Medulla oblongata (tissue), 1 donor: ENCODE measurements around the gene CCDC171.

Source experiments
- DNase-seq: peaks from one replicate; pipeline ENCODE4 v3.0.0-alpha.2; 2015; ENCODE audit errors: extremely low spot score

The CCDC171 gene

DNA sequence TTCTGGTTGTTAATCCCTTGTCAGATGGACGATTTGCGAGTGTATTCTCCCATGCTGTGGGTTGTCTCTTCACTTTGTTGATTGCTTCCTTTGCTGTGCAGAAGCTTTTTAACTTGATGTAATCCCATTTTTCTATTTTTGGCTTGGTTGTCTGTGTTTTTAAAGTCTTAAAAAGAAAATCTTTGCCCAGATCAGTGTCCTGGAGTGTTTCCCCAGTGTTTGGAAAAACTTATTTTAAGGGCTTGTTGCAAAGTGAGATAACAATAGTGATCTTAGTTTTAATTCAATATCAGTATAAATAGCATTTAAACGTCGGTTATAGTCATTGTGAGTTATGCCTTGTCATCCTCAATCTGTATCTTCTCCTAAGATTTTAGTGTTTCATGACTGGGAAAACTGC lies 329.5 kb downstream of the CCDC171 start:
- DNase-seq, result no peak

DNA sequence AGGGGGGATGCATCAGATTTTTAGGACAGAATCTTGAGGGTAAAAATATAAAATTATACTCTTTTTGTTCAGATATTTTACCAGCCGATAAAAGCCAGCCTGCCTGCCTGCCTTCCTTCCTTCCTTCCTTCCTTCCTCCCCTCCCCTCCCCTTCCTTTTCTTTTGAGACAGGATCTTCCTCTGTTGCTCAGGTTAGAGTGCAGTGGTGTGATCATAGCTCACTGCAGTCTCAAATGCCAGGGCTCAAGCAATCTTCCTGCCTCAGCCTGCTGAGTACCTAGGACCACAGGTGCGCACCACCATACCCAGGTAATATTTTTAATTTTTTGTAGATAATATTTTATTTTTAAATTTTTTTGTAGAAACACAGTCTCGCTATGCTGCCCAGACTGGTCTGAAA lies 330.0 kb downstream of the CCDC171 start:
- no peak for DNase-seq

DNA sequence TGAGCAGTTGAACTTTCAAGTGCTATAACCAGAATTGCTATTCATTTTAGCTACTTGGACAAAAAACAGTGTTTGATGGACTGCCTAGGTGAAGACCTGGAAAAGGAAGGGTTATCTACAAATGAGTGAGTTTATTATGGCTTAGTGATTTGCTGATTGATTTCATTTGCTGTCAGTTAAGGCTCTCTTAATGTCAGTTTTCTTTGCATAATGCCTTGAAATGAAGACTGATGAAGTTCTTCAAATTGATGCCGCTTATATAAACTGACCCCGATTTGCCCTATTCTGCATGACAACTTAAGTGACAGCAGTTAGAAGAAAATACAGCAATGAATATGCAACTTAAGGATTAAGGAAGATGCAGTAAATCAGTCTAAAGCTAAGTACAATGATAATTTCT lies 332.6 kb downstream of the CCDC171 start:
- no peak for DNase-seq

DNA sequence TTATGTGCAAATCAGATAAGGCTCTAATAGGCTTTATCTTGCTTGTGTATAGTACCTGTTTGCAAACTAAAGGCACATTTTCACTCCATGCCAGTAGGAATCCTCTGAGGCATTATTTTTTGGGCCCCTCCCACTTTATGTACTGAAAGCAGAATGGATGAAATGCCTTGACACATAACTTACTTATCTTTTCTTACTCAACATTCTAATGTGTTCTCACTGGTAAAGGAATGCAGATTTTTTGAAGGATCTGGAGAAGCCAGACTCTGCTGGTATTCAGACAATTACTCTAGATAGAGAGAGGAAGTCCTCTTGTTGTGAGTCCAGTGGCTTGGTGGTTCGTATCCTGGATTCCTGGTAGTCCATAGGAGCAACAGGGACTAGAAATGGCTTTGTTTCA lies 336.7 kb downstream of the CCDC171 start:
- DNase-seq, result no peak

DNA sequence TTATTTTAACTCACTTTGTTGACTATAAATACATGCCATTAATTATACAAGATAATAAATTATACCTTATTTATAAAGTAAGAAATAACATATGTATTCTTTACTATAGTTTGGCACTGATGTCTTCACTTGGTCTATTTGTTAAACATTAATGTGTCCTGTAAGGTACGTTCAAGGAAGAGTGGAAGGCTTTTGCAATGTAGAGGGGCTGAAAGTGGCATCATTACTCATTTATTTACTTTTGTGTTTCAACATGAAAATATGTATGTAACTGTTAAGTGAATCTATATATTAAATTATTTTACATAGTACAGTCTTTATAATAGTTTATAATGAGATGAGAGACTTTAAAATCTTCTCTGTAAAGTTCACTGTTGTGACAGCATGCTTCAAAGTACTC lies 348.7 kb downstream of the CCDC171 start:
- DNase-seq, result no peak

DNA sequence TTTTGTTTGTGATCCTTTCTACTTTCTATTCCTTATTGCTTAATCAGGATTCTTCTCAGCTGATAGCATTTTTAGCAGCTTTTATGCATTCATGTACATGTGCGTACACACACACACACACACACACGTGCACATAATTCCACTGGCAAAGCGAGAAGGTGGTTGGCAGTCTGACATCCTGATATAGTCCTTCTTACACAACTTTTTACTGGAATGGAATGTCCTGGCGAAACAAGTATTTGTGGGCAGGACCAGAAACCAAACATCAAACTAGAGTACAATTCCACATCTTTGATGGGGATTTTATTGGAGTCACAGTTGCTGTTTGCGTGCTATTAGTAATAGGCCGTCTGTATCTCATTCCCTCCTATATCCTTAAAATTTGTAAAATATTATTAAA lies 356.5 kb downstream of the CCDC171 start:
- no peak for DNase-seq

DNA sequence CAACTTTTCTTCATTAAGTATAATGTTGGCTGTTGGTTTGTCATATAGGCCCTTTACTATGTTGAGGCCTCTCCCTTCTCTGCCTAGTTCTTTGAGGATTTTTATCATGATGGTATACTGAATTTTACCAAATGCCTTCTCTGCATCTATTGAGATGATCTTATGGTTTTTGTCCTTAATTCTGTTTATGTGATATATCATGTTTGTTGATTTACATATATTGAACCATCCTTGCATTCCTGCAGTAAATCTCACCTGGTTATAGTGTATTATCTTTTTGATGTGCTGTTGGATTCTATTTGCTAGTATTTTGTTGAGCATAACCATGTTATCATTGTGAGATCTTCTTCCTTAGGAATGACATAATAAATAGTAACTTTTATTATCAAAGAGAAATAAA lies 362.9 kb downstream of the CCDC171 start:
- DNase-seq, result no peak

DNA sequence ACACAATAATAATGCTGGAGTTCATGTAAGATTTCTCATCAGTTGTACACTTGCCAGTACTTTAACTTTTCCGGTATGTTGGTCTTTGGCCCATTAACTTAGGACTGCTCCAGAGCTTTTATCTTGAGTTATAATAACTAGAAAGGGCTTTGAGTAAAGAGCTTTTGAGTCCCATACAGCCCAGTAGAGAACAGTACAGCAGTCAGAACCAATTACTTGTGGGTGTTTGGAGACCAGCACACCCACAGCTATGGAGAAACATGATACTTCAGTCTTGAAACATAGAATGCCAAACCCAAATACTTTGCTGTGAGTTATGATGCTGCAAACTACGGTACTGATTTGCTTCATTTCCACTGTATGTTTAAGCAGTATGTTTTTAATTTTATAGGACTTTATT lies 374.3 kb downstream of the CCDC171 start:
- DNase-seq, result no peak

DNA sequence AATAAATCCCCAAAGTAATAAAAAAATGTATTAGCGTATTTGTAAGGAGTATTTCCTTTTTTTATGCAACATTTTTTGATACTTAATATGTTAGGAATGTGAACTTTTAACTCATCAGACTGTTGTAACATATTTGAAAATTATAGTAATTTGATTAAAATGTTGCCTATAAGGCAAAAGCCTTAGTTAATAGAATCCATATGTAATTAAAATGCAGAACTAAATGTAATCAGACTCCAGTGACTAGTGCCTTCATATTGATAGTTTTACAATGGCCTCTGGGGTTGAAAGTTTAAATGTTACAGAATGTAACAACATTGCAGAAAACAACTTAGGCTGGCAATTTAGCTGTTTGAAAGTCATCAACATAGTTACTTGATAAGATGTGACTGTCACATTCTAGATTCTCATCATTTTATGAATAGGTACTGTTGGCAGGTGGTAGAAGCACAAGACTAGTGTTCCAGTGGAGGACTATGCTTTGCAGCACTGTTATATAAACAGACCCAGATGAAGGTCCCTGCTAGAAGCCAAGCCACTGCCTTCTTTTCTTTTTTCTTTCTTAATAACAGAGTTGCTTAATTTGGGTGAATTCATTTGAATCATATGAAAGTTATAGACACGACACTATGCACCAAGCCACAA lies 382.9 kb downstream of the CCDC171 start:
- no peak for DNase-seq

DNA sequence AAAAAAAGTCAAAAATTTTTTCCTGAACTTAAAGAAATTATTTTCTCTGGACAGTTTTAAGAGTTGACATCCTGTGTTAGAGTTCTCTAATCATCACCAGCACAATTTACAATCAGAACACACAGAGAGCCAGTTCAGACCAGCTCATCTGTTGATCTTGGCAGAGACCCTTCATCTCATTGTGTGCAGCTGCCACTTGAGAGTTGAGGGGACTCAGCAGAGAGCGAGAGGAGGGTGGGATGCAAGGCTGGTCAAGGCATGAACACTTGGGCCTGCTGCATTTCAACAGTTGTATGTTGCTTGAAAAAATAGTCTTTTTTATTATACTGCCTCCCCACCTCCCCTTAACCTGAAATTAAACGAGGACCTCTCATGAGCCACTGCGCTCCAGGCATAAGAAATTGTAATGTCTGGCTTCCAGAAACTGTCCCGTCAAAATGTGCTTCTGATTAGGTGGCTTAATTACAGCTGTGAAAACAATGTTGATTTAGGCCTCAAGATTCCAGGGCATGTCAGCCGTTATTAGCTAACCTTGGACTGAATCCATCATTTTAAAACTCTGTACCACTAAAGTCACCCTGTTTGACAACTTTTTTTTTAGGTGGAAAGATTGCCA lies 383.6 kb downstream of the CCDC171 start:
- peak; percentile 6 for DNase-seq

DNA sequence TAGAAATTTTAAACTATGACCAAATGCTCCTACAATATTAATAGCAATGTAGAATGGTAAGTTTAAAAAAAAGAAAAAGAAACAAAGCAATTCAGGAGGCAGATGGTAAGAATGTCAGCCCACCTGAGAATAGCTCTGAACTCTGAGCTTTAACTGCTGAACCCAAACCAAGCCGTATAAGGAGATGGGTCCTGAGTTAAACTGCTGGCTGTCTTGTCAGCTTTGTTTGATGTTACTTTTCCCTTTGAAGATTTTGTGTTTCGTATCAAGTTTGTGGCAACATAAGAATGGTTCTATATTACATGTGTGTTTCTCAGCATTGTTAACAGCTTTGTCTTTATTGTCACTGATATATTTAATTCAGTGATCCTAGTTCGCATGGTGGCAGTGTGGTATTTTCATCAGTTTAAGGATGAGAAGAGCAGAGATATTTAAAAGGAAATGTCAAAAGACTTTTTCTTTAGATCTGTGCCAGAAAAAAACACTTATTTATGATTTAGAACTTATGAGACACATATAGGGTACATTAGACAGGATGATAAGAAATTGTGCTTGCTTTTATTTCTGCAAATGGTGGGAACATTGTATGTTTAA lies 390.1 kb downstream of the CCDC171 start:
- DNase-seq, result no peak

DNA sequence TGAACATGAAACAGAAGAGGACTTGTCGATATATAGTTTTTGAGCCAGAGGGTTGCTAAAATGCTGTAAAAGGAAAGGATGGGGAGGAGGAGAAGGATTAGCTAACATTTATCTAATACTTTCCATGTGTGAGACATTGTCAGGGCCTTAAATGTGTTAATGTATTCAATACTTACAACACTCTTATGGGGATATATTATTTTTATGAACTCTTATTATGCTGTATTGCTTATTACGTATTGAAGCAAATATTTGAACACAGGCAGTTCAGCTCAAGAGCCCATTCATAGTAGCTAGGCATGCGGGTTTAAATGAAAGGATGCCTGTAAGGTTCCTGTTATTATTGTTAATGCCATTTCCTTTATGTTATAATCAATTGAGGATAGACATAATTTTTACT lies 391.5 kb downstream of the CCDC171 start:
- no peak for DNase-seq

DNA sequence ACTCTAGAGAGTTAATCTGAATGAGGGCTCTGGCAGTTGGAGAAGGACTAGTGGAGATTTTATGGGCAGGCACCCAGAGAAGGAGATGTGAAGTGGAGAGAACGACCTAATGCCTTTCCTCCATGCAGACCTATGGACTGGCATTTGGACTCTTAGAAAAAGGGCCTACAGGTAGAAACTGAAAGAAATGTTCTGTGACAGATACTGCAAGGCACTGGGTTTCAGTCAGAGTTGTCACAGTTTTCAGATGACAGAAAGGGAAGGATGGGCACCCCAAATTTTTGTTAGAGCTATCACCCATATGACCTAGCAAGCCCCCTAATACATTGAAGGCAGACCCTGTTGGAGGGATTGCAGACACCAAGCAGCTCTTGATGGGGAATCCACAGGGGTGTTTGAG lies 406.8 kb downstream of the CCDC171 start:
- no peak for DNase-seq

DNA sequence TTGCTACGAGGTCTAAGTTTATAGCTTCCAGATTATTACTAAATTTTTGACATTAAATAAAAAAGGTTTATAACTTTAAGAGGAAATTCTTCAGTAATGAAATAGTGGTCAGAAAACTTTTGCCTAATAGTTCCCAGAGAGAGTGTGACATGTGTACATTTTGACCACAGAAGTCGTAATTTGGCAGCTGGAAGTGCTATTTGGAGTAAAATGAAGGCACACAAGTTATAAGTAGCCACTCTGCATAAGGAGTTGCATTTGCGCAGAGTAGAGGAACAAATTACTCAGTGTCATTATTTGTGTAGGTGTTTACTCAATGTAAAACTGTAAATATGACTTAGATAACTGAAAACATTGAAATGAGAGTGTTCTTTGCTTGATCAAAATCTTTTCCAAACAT lies 408.4 kb downstream of the CCDC171 start:
- no peak for DNase-seq

DNA sequence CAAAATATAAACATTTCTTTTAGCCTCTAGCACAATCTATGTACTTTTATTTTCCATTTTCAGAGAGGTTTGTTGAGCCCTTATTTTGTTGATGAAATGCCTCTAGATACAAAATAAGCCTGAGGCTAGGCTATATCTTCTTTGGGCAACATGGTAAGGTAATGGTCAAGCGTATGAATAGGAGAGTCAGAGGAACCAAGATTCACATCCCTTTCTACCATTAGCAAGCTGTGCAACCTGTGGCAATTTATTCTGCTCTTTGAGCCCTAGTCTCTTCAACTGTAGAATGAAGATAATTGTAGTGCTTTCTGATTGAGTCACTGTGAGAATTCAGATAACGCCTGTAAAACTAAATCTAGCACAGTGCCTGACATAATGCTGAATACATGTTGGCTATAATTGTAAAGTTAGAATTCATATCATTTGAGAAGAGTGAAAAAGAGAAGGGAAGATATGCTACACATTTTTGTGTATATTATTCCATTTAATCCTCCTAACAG lies 412.5 kb downstream of the CCDC171 start:
- DNase-seq, result no peak

DNA sequence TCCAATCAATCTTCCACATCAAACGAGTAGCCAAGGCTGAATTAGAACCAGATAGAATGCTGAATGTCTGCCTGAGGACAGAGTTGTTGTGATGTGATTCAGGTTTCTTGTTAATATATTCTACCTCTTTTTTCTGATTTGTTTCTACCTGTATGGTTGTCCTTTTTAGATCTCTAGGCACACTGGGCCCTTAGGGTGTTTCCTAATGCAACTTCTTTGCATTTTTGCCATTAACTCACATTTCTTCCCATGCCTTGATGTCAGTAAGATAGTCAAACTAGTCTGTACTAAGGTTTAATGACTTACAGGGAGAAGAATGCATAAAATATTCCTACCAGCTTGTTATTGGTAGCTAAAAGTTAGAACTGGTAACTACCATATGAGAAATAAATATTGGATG lies 413.6 kb downstream of the CCDC171 start:
- no peak for DNase-seq

DNA sequence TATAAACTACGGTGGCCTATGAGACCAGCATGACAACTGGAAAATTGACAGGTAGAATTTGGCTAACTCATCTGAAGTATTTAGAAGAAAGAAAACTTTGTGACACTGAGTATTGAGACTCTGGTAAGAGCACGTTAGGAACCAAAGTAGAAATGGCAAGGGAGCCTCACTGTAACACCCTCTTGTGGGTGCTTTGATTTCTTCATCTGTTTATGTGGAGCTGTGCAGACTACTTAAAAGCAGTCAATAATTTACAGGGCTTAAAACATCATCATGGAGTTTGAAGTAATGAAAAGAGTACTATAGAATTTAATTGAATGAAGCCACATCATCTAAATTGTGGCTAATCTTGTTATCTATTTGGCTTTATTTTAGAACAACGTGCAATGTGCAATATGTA lies 414.2 kb downstream of the CCDC171 start:
- no peak for DNase-seq

DNA sequence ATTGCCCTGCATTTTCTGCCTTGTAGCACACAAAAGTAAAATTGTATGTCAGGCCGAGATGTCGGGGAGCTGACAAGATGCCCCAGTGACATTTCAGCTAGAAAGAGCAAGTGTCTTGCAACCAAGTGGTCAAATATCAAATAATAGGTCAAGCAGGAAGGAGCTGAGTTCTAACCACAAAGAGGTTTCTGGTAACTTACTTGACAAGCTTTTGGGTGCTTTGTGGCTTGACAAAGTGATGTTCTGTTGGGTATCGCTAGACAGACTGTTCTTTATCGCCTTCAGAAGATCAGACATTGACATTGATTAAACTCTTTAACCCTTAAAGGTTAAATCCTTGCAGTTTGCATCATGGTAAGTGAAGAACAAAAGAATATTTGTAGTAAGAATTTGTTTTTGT lies 419.9 kb downstream of the CCDC171 start:
- DNase-seq, result no peak

DNA sequence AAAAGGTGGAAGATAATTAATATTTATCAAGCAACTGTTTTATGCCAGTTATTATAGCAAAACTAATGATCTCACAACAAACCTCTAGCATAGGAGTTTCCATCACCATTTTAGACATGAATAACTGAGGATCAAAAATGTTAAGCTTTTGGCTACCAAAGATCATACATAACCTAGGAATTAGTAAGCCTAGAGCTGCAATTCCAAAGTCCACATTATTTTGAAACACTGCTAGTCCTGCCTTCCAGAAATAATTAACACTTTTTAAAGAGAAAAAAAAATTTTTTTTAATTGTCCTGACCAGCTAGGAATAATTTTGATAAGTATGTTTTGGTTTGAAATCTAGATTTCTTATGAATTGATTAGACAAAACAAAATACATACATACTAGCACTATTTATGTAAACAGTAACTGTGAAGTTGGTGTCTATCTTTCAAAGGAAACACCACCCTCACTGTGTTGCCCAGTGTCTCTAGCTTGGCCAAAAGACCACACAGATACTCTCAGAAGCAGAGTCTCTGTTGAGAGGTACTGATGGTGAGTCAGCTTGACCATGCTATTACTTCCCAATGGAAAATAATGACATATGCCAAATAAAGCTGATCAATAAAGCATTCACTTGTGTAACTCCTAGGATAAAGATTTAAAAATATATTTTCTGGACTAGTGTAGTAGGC lies 422.4 kb downstream of the CCDC171 start:
- DNase-seq, result no peak

DNA sequence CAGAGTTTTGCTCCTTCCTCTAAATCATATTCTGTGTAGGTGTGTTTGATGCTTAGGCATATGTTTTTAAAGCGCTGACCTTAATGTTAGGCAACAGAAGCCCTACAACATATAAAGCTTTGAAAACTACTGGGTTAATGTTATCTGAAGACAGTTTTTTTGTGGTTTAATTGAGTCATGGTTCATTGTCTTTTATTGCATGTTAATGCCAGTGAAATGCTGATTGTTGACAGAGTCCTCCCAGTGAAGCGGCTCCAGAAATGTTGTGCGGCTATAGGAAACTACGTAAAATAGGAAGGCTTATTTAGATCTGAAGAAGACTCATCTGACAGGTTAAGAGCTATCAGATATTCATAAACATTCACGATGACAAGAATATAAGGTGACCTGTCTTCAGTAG lies 424.6 kb downstream of the CCDC171 start:
- no peak for DNase-seq

DNA sequence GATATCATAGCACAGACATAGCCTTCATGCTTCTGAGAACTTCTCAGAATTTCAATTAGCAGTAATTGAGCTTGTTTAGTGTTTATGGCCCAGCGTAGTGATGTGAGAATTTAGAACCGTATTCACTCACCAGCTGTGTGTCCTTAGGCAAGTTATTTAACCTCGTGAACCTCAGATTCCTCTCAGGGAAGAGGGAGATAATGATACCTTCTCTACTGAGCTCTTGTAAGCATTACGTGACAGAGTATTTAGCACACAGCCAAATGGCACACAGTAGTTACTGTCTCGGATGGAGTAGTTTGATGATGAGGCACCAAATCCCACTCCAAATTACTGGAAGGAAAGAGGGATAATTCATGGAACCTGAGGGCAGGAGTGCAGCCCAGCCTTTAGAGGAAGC lies 429.3 kb downstream of the CCDC171 start:
- no peak for DNase-seq

DNA sequence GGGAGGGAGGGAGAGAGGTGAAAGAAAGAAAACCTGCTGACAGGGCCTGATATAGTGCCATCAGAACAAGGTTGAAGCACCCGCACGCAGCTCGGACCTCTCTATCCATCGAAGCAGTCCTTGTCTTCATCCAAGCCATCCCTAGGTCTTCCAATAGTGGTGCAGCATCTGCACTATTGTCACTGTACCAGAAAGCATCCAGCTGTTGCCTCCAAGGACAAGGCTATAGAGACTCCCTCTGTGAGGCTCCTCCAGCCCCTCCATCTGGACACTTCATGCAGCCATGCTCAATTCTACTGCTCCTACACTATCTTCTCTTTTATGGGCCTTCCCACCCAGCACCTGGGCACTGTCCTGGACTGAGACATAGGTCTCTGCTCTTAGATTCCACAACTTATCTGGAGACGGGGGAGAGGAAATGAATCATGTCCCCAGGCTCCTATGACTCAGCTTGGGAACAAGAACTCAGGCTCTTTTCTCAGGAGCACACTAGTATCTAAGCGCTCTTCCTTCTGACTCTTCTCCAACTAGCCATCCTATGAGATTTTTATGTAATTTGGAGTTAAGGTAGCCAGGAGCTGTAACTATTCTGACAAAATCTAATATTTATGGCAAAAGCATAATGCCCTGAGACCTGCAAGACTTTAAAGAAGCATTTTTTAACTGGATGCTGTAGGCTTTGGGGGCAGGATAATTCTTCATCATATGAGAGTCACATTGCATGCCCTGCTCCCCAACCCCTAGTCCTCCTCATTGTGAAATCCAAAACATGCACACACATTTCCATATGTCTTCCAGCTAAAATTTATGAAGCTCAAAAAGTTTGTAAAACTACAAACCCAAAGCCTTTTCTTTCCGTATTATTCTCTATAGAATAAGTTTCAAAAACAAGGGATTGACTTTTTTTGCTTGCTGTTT lies 446.8 kb downstream of the CCDC171 start:
- DNase-seq, result no peak
